IPS DF 6.9 (cell line): ENCODE results near the gene TTC17.

ENCODE experiments used
- DNase-seq: peaks from one replicate; pipeline ENCODE4 v3.0.0-alpha.2; 2013; ENCODE audit warnings: low read depth, low spot score
- H3K27ac ChIP-seq: one replicate; pipeline ENCODE4 v1.5.1; 2013; ENCODE audit warnings: low read length, control low read depth
- H3K27me3 ChIP-seq: 2 replicates; pipeline ENCODE4 v1.6.1; 2013; ENCODE audit warnings: mild to moderate bottlenecking, low read length; ENCODE audit not compliant: control insufficient read depth, insufficient read depth
- H3K36me3 ChIP-seq: 2 replicates; pipeline ENCODE4 v1.6.1; 2013; ENCODE audit warnings: low read length; ENCODE audit not compliant: control insufficient read depth, insufficient read depth
- H3K4me1 ChIP-seq: 2 replicates; pipeline ENCODE4 v1.6.1; 2013; ENCODE audit warnings: low read length; ENCODE audit not compliant: control insufficient read depth, insufficient read depth
- H3K4me3 ChIP-seq: 2 replicates; pipeline ENCODE4 v1.5.1; 2013; ENCODE audit warnings: mild to moderate bottlenecking, low read length
- H3K9me3 ChIP-seq: 2 replicates; pipeline ENCODE4 v1.6.1; 2013; ENCODE audit warnings: low read length, inconsistent platforms; ENCODE audit not compliant: control insufficient read depth, insufficient read depth
- WGBS: extraction: QIAGEN DNeasy Blood & Tissue Kit; methylation state at CpG from one replicate; pipeline ENCODE4 v1.1.7; 2013; ENCODE audit warnings: mixed read lengths, missing lambda C conversion rate; ENCODE audit not compliant: insufficient read length, insufficient coverage; 5-methylcytosine and 5-hydroxymethylcytosine counted together

Gene TTC17

DNA sequence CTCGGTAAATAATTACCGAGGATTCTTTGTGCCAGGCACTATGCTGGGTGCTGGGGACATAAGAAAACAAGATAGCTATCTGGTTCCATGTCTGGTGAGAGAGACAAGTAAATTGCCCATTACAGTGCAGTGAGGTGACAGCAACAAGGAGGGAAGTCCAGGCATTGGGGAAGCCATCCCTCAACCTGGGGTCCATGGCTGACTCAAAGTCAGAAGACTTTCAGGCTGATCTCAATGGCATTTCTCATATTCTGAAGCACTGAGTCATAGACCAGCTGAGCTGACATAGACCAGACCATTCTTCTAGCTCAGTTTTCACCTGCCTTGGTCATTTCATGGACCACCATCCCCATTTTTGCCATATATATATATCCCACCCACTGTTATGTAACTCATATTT lies 158.8 kb downstream of the TTC17 start:
- no peak overlapping the region for H3K27ac ChIP-seq
- H3K9me3 ChIP-seq, result no peaks in the 10 kb centered on the region
- no peaks in the 10 kb centered on the region for H3K36me3 ChIP-seq
- H3K4me1 ChIP-seq, result no peaks in the 10 kb centered on the region
- no CpG with 5 or more reads among the region's 2 CpGs for WGBS
- no peaks in the 10 kb centered on the region for H3K27me3 ChIP-seq
- DNase-seq, result no peak
- no peak overlapping the region for H3K4me3 ChIP-seq

DNA sequence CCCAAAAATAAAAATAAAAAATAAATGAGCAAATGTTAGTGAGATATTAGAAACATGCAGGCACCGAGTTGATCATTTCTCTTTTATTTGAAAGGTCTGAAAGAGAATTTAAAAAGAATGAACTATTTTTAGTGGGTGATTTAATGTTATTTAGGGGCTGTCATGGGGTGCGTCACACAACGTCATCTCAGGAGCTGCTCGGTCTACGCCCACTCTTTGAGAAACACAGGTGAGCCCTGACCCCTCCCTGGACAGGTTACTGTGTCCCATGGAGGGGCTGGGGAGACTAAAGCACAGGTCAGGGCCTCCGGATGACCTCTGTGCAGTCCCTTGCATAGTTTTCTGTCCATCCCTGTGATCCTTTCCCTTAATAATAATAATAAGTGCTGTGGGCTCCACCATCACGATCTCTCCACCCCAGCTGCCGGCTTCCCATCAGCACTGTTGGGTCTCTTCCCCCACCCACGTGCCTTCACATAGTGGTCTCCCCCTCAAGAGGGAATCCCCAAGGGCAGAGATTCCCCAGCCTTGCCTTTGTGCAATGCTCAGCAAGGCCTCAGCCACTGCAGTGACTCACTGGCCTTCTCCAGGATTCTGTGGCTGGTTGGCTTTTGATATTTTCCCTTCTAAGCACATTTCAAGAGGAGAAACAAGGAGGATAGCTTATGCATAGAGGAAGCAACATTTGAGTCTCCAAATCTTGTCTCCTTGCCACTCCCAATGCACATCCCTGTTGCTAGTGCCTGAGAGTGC lies 159.9 kb downstream of the TTC17 start:
- H3K36me3 ChIP-seq, result no peaks in the 10 kb centered on the region
- H3K27me3 ChIP-seq, result no peaks in the 10 kb centered on the region
- no CpG with 5 or more reads among the region's 9 CpGs for WGBS

GRCh38 chr11:43521471-43521870 lies 162.8 kb downstream of the TTC17 start:
- Histone ChIP-seq H3K9me3 (no peaks in the 10 kb centered on the region), H3K27me3 (no peaks in the 10 kb centered on the region), H3K27ac (no peak overlapping the region), H3K4me1 (no peaks in the 10 kb centered on the region), H3K4me3 (no peak overlapping the region), H3K36me3 (no peaks in the 10 kb centered on the region)
- no peak for DNase-seq
- WGBS, result no CpG with 5 or more reads among the region's 15 CpGs

More for the DNA sequence above, 159.9 kb downstream of the TTC17 start:
- no peak for DNase-seq
- Histone ChIP-seq H3K4me1 (no peaks in the 10 kb centered on the region), H3K9me3 (no peaks in the 10 kb centered on the region), H3K27ac (no peak overlapping the region), H3K4me3 (no peak overlapping the region)

GRCh38 chr11:43523632-43524031 lies 164.9 kb downstream of the TTC17 start:
- H3K27me3 ChIP-seq, result no peaks in the 10 kb centered on the region
- no peaks in the 10 kb centered on the region for H3K4me1 ChIP-seq
- H3K27ac ChIP-seq, result no peak overlapping the region
- H3K9me3 ChIP-seq, result no peaks in the 10 kb centered on the region
- no peaks in the 10 kb centered on the region for H3K36me3 ChIP-seq
- DNase-seq, result no peak
- H3K4me3 ChIP-seq, result no peak overlapping the region
- no CpG with 5 or more reads among the region's 2 CpGs for WGBS

GRCh38 chr11:43532041-43532440 lies 173.3 kb downstream of the TTC17 start:
- H3K9me3 ChIP-seq, result no peaks in the 10 kb centered on the region
- no CpG with 5 or more reads among the region's 5 CpGs for WGBS
- no peaks in the 10 kb centered on the region for H3K4me1 ChIP-seq
- no peak overlapping the region for H3K27ac ChIP-seq
- no peak overlapping the region for H3K4me3 ChIP-seq
- no peak for DNase-seq
- no peaks in the 10 kb centered on the region for H3K27me3 ChIP-seq
- no peaks in the 10 kb centered on the region for H3K36me3 ChIP-seq

DNA sequence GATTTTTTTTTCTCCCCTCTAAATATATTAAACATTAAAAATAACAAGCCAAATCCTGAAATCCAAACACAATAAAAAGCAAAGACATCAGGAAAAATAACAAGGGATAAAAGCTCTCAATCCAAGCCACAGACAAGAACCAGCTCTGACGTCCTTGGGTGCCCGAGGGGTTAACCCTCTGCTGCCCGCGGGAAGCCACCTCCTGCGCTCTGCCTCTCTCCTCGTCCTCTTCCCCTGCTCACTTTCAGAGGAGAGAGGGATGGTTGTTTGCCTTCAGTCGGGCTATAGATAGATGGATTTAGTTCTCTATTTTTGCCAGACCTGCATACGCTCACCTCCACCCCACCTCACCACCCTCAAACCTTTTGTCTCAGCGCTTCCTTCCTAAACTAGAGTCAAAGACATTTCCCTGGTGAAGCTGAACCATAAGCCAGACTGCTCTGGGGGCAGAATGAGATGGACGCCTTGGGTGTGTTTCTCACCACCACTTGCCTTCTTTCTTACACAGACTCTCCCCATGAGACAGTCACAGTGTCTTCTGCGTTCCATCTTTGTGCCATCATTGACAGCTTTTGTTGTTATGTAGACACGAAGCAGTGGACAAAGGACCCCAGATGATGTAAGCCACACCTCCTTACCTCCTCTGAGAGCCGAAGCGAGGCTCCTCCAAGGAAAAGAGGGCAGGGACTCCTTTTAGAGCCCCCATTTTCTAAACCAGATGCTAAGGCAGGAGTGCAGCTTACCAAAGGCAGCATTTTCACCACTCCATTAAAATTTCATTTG lies 179.3 kb downstream of the TTC17 start:
- Histone ChIP-seq H3K4me3 (no peak overlapping the region), H3K27me3 (no peaks in the 10 kb centered on the region), H3K27ac (no peak overlapping the region), H3K9me3 (no peaks in the 10 kb centered on the region), H3K36me3 (no peaks in the 10 kb centered on the region), H3K4me1 (0 out of 2 replicates have a peak, but pooled peaks cover 2% of the 10 kb centered on the region)
- no peak for DNase-seq
- WGBS, result no CpG with 5 or more reads among the region's 14 CpGs

DNA sequence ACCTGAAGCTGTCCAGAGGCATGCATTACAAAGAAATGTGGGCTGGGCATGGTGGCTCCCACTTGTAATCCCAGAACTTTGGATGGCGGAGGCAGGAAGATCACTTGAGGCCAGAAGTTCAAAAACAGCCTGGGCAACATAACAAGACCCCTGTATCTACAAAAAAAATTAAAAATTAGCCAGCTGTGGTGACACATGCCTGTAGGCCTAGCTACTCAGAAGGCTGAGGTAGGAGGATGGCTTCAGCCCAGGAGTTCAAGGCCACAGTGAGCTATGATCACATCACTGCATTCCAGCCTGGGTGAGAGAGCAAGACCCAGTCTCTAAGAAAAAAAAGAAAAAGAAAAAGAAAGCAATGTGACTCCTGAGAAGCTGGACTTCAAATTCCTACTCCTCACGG lies 183.3 kb downstream of the TTC17 start:
- peaks cover 3% of the 10 kb centered on the region; the same call in 1 of the 2 replicates for H3K27me3 ChIP-seq
- H3K9me3 ChIP-seq, result no peaks in the 10 kb centered on the region
- no peak for DNase-seq
- H3K27ac ChIP-seq, result no peak overlapping the region
- H3K4me1 ChIP-seq, result peaks cover 2% of the 10 kb centered on the region; the same call in 1 of the 2 replicates
- no CpG with 5 or more reads among the region's 2 CpGs for WGBS
- no peaks in the 10 kb centered on the region for H3K36me3 ChIP-seq
- no peak overlapping the region for H3K4me3 ChIP-seq

GRCh38 chr11:43542750-43543712 lies 184.3 kb downstream of the TTC17 start:
- Histone ChIP-seq H3K27me3 (peaks cover 6% of the 10 kb centered on the region; the same call in 1 of the 2 replicates), H3K36me3 (no peaks in the 10 kb centered on the region), H3K27ac (no peak overlapping the region), H3K4me3 (no peak overlapping the region), H3K9me3 (no peaks in the 10 kb centered on the region), H3K4me1 (peaks cover 1% of the 10 kb centered on the region; the same call in 1 of the 2 replicates)
- WGBS, result no CpG with 5 or more reads among the region's 7 CpGs
- DNase-seq, result no peak
